ENCODE data around the gene OTUD4. TPM values are rescaled to one million over a fixed set of nuclear protein-coding genes. Genes with fewer than 3 reads are reported as not detected.

The OTUD4 gene
- total RNA-seq, 1 donor from 2014 or later, result 35.0 TPM

GRCh38 chr4:145179281-145179860 is 1.0 kb downstream of the OTUD4 start:
- no peak for DNase-seq (ENCODE audit: extremely low spot score, unreplicated experiment)
- Mint-ChIP-seq H3K4me3 (ENCODE audit: unreplicated experiment) (peak overlapping the region; percentile 94), H3K27me3 (ENCODE audit: unreplicated experiment) (no peaks in the 10 kb centered on the region), H3K27ac (ENCODE audit: unreplicated experiment) (peak overlapping the region; percentile 96), H3K4me1 (ENCODE audit: unreplicated experiment) (peaks cover 43% of the 10 kb centered on the region), H3K9me3 (ENCODE audit: unreplicated experiment) (no peaks in the 10 kb centered on the region), H3K36me3 (ENCODE audit: unreplicated experiment) (peaks cover 6% of the 10 kb centered on the region)
- TF ChIP-seq CTCF (IDR thresholded peaks at IDR 0.05), result no peak

GRCh38 chr4:145178740-145179280 is 1.6 kb downstream of the OTUD4 start:
- H3K36me3 Mint-ChIP-seq (ENCODE audit: unreplicated experiment), result peaks cover 9% of the 10 kb centered on the region
- peak overlapping the region; percentile 94 for H3K4me3 Mint-ChIP-seq (ENCODE audit: unreplicated experiment)
- DNase-seq (ENCODE audit: extremely low spot score, unreplicated experiment), result no peak
- H3K27me3 Mint-ChIP-seq (ENCODE audit: unreplicated experiment), result no peaks in the 10 kb centered on the region
- H3K27ac Mint-ChIP-seq (ENCODE audit: unreplicated experiment), result peak overlapping the region; percentile 96
- no peaks in the 10 kb centered on the region for H3K9me3 Mint-ChIP-seq (ENCODE audit: unreplicated experiment)
- TF ChIP-seq CTCF (IDR thresholded peaks at IDR 0.05), result no peak
- peaks cover 45% of the 10 kb centered on the region for H3K4me1 Mint-ChIP-seq (ENCODE audit: unreplicated experiment)

- Mint-ChIP-seq H3K4me1 (ENCODE audit: unreplicated experiment) (peaks cover 48% of the 10 kb centered on the region), H3K9me3 (ENCODE audit: unreplicated experiment) (no peaks in the 10 kb centered on the region), H3K36me3 (ENCODE audit: unreplicated experiment) (peaks cover 13% of the 10 kb centered on the region), H3K4me3 (ENCODE audit: unreplicated experiment) (peak overlapping the region; percentile 94), H3K27ac (ENCODE audit: unreplicated experiment) (peak overlapping the region; percentile 96), H3K27me3 (ENCODE audit: unreplicated experiment) (no peaks in the 10 kb centered on the region)
- no peak for TF ChIP-seq CTCF (IDR thresholded peaks at IDR 0.05)
- DNase-seq (ENCODE audit: extremely low spot score, unreplicated experiment), result no peak
Observed at GRCh38 chr4:145177906-145178538, 2.4 kb downstream of the OTUD4 start.

GRCh38 chr4:145177511-145177905 is 2.9 kb downstream of the OTUD4 start:
- Mint-ChIP-seq H3K4me1 (ENCODE audit: unreplicated experiment) (peaks cover 52% of the 10 kb centered on the region), H3K9me3 (ENCODE audit: unreplicated experiment) (no peaks in the 10 kb centered on the region), H3K27ac (ENCODE audit: unreplicated experiment) (peak overlapping the region; percentile 96), H3K4me3 (ENCODE audit: unreplicated experiment) (peak overlapping the region; percentile 94), H3K27me3 (ENCODE audit: unreplicated experiment) (no peaks in the 10 kb centered on the region), H3K36me3 (ENCODE audit: unreplicated experiment) (peaks cover 13% of the 10 kb centered on the region)
- no peak for TF ChIP-seq CTCF (IDR thresholded peaks at IDR 0.05)
- DNase-seq (ENCODE audit: extremely low spot score, unreplicated experiment), result no peak

GRCh38 chr4:145176641-145177432 is 3.6 kb downstream of the OTUD4 start:
- Mint-ChIP-seq H3K27me3 (ENCODE audit: unreplicated experiment) (no peaks in the 10 kb centered on the region), H3K9me3 (ENCODE audit: unreplicated experiment) (no peaks in the 10 kb centered on the region), H3K27ac (ENCODE audit: unreplicated experiment) (peak overlapping the region; percentile 96), H3K4me1 (ENCODE audit: unreplicated experiment) (peaks cover 52% of the 10 kb centered on the region), H3K4me3 (ENCODE audit: unreplicated experiment) (peak overlapping the region; percentile 94), H3K36me3 (ENCODE audit: unreplicated experiment) (peaks cover 13% of the 10 kb centered on the region)
- DNase-seq (ENCODE audit: extremely low spot score, unreplicated experiment), result no peak
- TF ChIP-seq CTCF (IDR thresholded peaks at IDR 0.05), result no peak

Data from osteocyte (in vitro differentiated cells).